Stimulated activated CD8-positive, alpha-beta memory T cell treated with anti-CD3 and anti-CD28 coated beads, Interleukin-7, amount 100 ng/mL, for 1 hour (primary cell): ENCODE data around the gene WLS.

Source experiments
- DNase-seq, 2 donors: peaks; one replicate each; pipeline ENCODE4 v3.0.0-alpha.2; 2020; ENCODE audit warnings: low read depth in 2 of 2

WLS gene

DNA sequence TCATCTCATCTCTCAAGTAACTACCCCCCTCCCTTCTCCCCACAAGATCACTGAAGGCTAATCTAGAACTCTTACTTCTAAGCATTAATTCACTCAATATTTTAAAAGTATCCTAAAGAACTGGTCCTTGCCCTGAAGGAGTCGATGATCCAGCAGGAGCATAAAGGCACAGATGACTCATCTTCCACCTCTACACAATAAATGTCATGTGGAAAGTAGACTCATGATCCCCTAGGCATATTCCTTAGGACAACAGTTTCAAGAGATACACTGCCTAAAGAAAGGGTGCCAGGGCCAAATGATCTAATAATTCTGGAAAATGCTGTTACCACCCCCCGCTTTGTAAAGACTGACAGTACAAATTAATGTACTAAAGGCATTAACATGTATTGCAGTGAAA is 96.1 kb downstream of the WLS start:
- no peak for DNase-seq

GRCh38 chr1:68132426-68133130 is 99.7 kb downstream of the WLS start:
- no peak for DNase-seq

DNA sequence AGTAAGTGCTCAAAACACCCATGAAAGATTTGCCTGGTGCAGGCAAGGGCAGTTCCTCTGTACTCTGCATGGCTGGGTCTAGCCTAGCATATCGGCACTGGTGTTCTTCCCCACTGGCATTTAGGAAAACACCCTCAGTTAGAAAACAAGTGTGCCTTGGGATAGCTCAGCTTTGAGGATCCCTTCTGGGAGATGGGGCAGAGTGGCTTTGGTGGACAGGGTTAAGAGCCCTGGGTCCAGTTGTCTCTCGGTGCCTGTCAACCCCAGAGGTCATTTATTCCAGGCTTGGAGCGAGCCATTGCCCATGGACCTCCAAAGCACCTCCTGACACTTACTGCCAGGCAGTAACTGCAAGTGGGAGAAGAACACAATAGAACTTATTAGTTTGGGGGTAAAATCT is 101.1 kb downstream of the WLS start:
- DNase-seq = no peak

DNA sequence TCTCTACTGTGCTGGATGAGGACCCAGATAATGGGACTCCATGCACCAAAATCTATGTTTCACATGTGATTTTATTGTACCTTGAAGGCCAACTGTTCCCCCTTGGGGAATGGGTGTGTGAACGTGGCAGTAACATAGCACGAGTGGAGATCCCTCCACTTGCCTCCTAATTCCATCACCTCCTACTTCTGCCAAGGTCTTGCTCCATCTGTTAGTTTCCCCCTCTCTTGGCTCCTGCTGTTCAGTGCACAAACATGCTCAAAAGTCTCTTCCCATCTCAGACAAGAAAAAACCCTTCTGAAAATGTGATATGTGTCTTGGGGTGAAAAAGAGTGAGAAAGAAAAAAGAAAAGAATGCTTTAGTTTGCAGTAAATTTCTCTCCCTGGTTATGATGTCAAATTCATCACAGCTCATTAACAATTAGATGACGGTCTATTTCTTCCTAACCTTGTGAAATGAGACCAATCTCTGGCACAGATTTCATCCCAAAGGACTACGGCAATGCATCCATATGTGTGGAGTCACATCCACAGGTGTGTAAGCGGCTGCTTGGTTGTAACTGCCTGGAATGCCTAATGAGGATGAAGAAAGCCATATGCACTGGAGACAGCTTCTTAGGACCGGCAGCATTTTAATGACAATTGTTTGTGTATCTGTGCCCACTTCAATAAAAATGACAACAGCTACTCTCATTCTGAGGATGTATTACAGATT is 102.6 kb downstream of the WLS start:
- no peak for DNase-seq

DNA sequence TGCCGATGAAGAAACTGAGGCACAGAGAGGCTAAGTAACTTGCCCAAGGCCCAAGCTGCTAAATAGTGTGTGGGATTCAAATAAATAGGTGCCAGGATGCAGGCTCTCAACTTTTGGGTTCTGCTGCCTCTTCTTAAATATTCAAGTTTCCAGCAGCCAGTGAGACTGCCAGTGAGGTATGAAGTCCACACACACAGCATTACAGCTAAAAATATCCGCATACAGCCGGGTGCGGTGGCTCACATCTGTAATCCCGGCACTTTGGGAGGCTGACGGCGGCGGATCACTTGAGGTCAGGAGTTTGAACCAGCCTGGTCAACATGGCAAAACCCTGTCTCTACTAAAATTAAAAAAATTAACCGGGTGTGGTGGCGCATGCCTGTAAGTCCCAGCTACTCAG is 103.5 kb downstream of the WLS start:
- DNase-seq = no peak

GRCh38 chr1:68128157-68128556 is 104.2 kb downstream of the WLS start:
- DNase-seq = no peak

DNA sequence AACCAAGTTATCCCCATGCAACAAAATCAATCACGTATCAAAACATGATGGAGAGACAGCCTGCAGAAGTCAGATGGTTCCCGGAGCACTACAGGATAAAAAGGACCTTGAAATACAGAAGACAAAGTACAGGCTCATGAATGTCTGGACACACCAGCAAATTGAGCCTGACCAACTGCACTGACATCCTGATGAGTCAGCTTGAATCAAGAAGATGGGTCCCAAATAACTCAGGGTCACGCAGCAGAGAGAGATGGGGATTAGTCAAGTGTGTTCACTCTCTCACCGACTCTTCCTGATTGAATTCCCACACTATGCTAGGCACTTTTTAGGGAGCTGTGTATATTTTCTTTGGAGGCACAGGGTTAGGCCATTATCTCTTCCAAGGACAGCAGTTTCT is 110.8 kb downstream of the WLS start:
- no peak for DNase-seq

- no peak for DNase-seq
These were observed 112.1 kb downstream of the WLS start for GRCh38 chr1:68120136-68120791.

DNA sequence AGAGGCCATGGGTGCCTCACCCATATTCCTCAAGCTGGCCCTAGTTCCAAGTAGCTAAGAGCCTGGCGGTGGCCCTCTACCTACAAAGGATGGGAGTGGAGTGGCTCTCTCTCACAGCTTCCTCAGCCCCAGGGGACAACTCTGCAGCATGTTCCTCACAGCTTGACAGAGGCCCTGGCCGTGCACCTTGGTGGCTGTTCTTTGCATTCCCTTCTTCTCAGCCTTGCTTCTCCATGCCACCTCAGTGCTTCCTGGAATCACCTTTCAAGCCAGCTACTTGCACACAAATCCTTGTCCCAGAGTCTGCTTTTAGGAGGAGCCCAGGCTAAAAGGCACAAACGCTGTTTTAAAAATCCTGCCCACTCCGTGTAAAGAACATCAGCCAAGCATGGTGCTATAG is 112.9 kb downstream of the WLS start:
- no peak for DNase-seq

- DNase-seq = no peak
These were observed 114.9 kb downstream of the WLS start for GRCh38 chr1:68117416-68117815.

DNA sequence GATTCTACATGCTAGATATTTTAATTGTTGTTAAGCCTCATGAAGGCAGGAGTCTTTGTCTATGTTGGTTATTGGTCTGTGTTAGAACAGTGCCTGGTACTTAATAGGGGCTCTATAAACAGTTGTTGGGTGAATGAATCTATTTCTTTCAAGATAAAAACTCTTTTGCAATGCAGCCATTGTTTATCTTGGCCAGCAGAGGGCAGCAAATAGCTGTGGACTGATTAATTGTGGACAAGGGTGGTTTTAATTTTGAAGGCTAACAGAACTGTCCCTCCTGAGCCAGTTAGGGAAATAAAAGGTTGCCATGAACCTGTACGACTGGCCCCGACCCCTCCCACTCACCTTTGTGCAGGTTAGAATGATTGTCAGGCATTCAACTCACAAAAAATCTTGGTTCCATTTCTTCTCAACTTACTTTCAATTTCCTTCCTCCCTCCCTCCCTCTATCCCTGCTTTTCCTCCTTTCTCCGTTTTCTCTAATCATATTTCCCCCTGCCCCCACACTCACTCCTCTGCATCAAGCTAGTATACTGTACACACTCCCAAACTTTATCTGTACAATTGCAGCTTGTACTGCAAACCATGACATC is 115.6 kb downstream of the WLS start:
- DNase-seq = peak in 1 of 2 donors; percentile 18

- no peak for DNase-seq
These were observed 117.0 kb downstream of the WLS start for GRCh38 chr1:68115308-68115707.

- DNase-seq = no peak
These were observed 118.4 kb downstream of the WLS start for GRCh38 chr1:68113966-68114365.

GRCh38 chr1:68112835-68113243 is 119.5 kb downstream of the WLS start:
- DNase-seq = no peak

GRCh38 chr1:68111519-68112436 is 120.5 kb downstream of the WLS start:
- no peak for DNase-seq

DNA sequence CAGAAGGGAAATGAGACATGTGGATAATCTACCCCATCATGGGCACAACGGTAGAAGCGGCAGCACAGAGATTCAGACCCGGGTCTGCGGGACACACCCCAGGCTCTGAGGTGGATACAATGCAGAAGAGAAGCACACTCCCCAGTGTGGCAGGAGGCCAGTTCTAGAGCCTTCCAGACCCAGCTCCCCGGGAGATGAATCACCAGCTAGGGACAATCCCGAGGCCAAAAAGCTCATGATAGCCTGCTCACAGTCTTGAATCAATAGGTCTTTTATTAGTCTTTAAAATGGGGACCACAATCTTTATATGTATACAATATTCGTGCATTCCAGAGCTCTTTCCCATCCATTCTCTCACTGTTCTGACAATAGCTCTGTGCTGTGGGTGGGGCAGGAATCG is 124.6 kb downstream of the WLS start:
- no peak for DNase-seq

- no peak for DNase-seq
These were observed 128.3 kb downstream of the WLS start for GRCh38 chr1:68103884-68104554.

- DNase-seq = no peak
These were observed 129.2 kb downstream of the WLS start for GRCh38 chr1:68103011-68103545.

- DNase-seq = no peak
These were observed 130.5 kb downstream of the WLS start for GRCh38 chr1:68101829-68102228.

- no peak for DNase-seq
These were observed 131.8 kb downstream of the WLS start for GRCh38 chr1:68100571-68100970.

GRCh38 chr1:68093737-68094136 is 138.6 kb downstream of the WLS start:
- DNase-seq = no peak
